ENCODE results near the gene SNX25.
"Not testable (repeated sequence)": the region's sequence is repeated elsewhere in the genome, so short reads cannot be mapped to it uniquely, and the experiment has no call there.

SNX25 gene

GRCh38 chr4:185227713-185228278 is 18.4 kb downstream of the SNX25 start:
- no peaks in the 10 kb centered on the region for H3K4me1 ChIP-seq (ENCODE audit: control insufficient read depth, insufficient read depth, low read length, poor library complexity, severe bottlenecking)
- H3K27ac ChIP-seq (ENCODE audit: insufficient read depth, low read length, poor library complexity, severe bottlenecking): no peak overlapping the region
- H3K36me3 ChIP-seq (ENCODE audit: control insufficient read depth, insufficient read depth, low read length): no peaks in the 10 kb centered on the region
- H3K9me3 ChIP-seq (ENCODE audit: control insufficient read depth, low read length): no peaks in the 10 kb centered on the region
- no peaks in the 10 kb centered on the region for H3K27me3 ChIP-seq (replicated peaks; ENCODE audit: control insufficient read depth, insufficient read depth, low read length, poor library complexity, severe bottlenecking)
- no peak for DNase-seq
- no peak overlapping the region for H3K4me3 ChIP-seq (ENCODE audit: insufficient read depth, low read depth, low read length, poor library complexity, severe bottlenecking)

DNA sequence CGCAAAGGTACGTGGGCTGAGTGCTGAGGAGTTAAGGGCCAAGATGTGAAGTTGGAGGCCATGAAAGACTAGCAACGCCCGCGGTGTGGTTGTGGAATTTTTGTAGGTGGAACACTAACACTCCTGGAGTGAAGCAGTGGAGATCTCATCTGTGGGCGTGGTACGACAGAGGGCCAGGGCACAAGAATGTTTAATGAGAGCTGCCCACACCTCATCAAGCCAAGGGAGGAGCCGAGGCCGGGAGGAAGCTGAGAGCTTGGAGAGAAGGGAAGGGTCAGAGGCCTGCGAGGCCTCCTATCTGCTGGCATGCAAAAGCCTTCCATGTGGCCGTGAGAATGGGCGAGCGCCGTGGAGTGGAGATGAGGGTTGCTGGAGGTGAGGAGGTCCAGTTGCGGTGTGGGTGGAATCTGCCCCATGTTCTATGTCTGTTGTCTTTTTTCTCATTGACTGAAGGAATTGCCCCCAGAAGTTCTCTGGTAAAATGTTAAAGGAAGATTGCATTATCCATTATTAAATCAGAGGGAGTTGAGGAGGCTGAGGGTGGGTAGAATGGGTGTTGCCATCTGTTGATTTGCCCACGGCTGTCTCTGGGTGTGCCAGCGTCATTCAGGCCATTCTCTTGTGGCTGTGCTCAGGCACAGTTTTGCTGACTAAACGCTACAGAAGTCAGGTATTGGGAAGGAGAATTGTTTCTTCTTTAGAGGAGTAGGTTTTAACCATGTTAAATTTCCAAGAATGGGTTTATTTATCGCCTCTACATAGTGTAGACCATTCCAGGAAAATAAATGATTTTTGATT is 19.8 kb downstream of the SNX25 start:
- Histone ChIP-seq H3K4me1 (ENCODE audit: control insufficient read depth, insufficient read depth, low read length, poor library complexity, severe bottlenecking) (no peaks in the 10 kb centered on the region), H3K27me3 (replicated peaks; ENCODE audit: control insufficient read depth, insufficient read depth, low read length, poor library complexity, severe bottlenecking) (no peaks in the 10 kb centered on the region), H3K4me3 (ENCODE audit: insufficient read depth, low read depth, low read length, poor library complexity, severe bottlenecking) (no peak overlapping the region), H3K9me3 (ENCODE audit: control insufficient read depth, low read length) (no peaks in the 10 kb centered on the region), H3K27ac (ENCODE audit: insufficient read depth, low read length, poor library complexity, severe bottlenecking) (no peak overlapping the region), H3K36me3 (ENCODE audit: control insufficient read depth, insufficient read depth, low read length) (no peaks in the 10 kb centered on the region)
- DNase-seq: no peak

DNA sequence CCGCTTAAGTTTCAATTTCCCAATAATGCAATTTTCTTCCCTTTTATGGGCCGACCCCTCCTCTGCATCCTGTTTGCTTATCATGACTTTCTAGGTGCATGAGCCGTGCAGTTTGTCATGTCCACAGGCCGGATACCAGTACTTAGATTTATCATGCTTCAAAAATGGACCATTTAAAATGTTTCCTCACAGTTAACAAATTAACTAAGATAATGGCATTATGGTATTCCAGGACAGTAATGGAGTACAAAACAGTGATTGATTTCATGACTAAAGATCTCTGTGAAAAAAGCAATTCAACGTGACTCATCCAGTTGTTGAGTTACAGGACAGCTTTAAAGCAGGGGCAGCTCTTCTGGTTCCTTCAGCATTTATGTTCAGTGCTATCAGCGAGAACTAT is 23.0 kb downstream of the SNX25 start:
- H3K27me3 ChIP-seq (replicated peaks; ENCODE audit: control insufficient read depth, insufficient read depth, low read length, poor library complexity, severe bottlenecking): no peaks in the 10 kb centered on the region
- H3K27ac ChIP-seq (ENCODE audit: insufficient read depth, low read length, poor library complexity, severe bottlenecking): no peak overlapping the region
- no peak for DNase-seq
- no peaks in the 10 kb centered on the region for H3K36me3 ChIP-seq (ENCODE audit: control insufficient read depth, insufficient read depth, low read length)
- no peaks in the 10 kb centered on the region for H3K4me1 ChIP-seq (ENCODE audit: control insufficient read depth, insufficient read depth, low read length, poor library complexity, severe bottlenecking)
- no peak overlapping the region for H3K4me3 ChIP-seq (ENCODE audit: insufficient read depth, low read depth, low read length, poor library complexity, severe bottlenecking)
- no peaks in the 10 kb centered on the region for H3K9me3 ChIP-seq (ENCODE audit: control insufficient read depth, low read length)

GRCh38 chr4:185235119-185235842 is 25.9 kb downstream of the SNX25 start:
- no peak overlapping the region for H3K4me3 ChIP-seq (ENCODE audit: insufficient read depth, low read depth, low read length, poor library complexity, severe bottlenecking)
- no peaks in the 10 kb centered on the region for H3K27me3 ChIP-seq (replicated peaks; ENCODE audit: control insufficient read depth, insufficient read depth, low read length, poor library complexity, severe bottlenecking)
- no peaks in the 10 kb centered on the region for H3K36me3 ChIP-seq (ENCODE audit: control insufficient read depth, insufficient read depth, low read length)
- no peaks in the 10 kb centered on the region for H3K4me1 ChIP-seq (ENCODE audit: control insufficient read depth, insufficient read depth, low read length, poor library complexity, severe bottlenecking)
- H3K9me3 ChIP-seq (ENCODE audit: control insufficient read depth, low read length): no peaks in the 10 kb centered on the region
- H3K27ac ChIP-seq (ENCODE audit: insufficient read depth, low read length, poor library complexity, severe bottlenecking): no peak overlapping the region
- DNase-seq: no peak

- H3K27me3 ChIP-seq (replicated peaks; ENCODE audit: control insufficient read depth, insufficient read depth, low read length, poor library complexity, severe bottlenecking): no peaks in the 10 kb centered on the region
Observed at GRCh38 chr4:185235843-185236503, 26.6 kb downstream of the SNX25 start.

GRCh38 chr4:185237175-185237574 is 27.8 kb downstream of the SNX25 start:
- Histone ChIP-seq H3K27me3 (replicated peaks; ENCODE audit: control insufficient read depth, insufficient read depth, low read length, poor library complexity, severe bottlenecking) (no peaks in the 10 kb centered on the region), H3K9me3 (ENCODE audit: control insufficient read depth, low read length) (no peaks in the 10 kb centered on the region), H3K4me1 (ENCODE audit: control insufficient read depth, insufficient read depth, low read length, poor library complexity, severe bottlenecking) (no peaks in the 10 kb centered on the region), H3K4me3 (ENCODE audit: insufficient read depth, low read depth, low read length, poor library complexity, severe bottlenecking) (no peak overlapping the region), H3K27ac (ENCODE audit: insufficient read depth, low read length, poor library complexity, severe bottlenecking) (no peak overlapping the region), H3K36me3 (ENCODE audit: control insufficient read depth, insufficient read depth, low read length) (no peaks in the 10 kb centered on the region)
- DNase-seq: no peak

More at GRCh38 chr4:185235843-185236503, 26.6 kb downstream of the SNX25 start:
- no peak overlapping the region for H3K27ac ChIP-seq (ENCODE audit: insufficient read depth, low read length, poor library complexity, severe bottlenecking)
- no peaks in the 10 kb centered on the region for H3K36me3 ChIP-seq (ENCODE audit: control insufficient read depth, insufficient read depth, low read length)
- no peaks in the 10 kb centered on the region for H3K9me3 ChIP-seq (ENCODE audit: control insufficient read depth, low read length)
- H3K4me1 ChIP-seq (ENCODE audit: control insufficient read depth, insufficient read depth, low read length, poor library complexity, severe bottlenecking): no peaks in the 10 kb centered on the region
- H3K4me3 ChIP-seq (ENCODE audit: insufficient read depth, low read depth, low read length, poor library complexity, severe bottlenecking): no peak overlapping the region
- no peak for DNase-seq

DNA sequence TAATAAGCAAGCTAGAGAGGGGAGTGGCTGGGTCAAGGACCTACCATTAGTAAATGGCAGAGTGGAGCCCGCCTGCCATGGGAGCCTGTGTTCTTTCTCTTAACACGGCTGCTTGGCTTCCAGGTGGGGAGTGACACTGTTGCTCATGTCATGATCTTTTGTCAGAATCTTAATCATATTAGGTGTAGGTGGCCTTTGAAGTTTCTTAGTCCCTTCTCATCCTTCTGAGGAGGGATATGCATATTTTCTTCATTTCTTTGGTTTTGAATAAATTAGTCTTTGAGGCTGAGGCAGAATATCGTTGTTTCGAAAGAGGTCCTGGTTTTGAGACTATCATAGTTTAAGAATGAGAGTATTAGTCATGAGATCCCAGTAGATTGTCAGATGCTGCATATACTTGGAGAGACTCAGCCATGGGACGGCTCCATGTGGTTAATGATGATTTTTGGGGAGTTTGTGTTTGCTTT is 28.9 kb downstream of the SNX25 start:
- Histone ChIP-seq H3K4me1 (ENCODE audit: control insufficient read depth, insufficient read depth, low read length, poor library complexity, severe bottlenecking) (no peaks in the 10 kb centered on the region), H3K27me3 (replicated peaks; ENCODE audit: control insufficient read depth, insufficient read depth, low read length, poor library complexity, severe bottlenecking) (no peaks in the 10 kb centered on the region), H3K4me3 (ENCODE audit: insufficient read depth, low read depth, low read length, poor library complexity, severe bottlenecking) (no peak overlapping the region), H3K36me3 (ENCODE audit: control insufficient read depth, insufficient read depth, low read length) (no peaks in the 10 kb centered on the region), H3K9me3 (ENCODE audit: control insufficient read depth, low read length) (no peaks in the 10 kb centered on the region), H3K27ac (ENCODE audit: insufficient read depth, low read length, poor library complexity, severe bottlenecking) (no peak overlapping the region)
- DNase-seq: no peak

DNA sequence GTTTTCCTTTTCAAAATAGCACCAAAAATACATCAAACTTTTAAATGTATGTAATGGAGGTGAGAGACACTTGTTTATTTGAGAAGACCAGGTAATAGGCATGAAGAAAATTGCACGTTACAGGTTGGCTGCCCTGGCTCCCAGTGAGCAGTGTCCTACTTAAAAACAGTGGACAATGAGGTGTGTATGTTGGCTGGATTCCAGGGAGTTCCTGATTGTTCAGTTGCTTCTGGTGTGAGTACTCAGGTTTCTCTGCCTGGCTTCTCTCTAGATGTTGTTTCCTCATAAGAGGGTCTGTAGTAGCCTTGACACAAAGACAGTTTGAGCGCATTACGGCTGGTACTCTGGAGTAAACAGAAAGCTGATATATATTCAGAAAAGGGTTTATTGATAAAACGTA is 29.4 kb downstream of the SNX25 start:
- H3K9me3 ChIP-seq (ENCODE audit: control insufficient read depth, low read length): no peaks in the 10 kb centered on the region
- H3K36me3 ChIP-seq (ENCODE audit: control insufficient read depth, insufficient read depth, low read length): no peaks in the 10 kb centered on the region
- no peaks in the 10 kb centered on the region for H3K4me1 ChIP-seq (ENCODE audit: control insufficient read depth, insufficient read depth, low read length, poor library complexity, severe bottlenecking)
- no peaks in the 10 kb centered on the region for H3K27me3 ChIP-seq (replicated peaks; ENCODE audit: control insufficient read depth, insufficient read depth, low read length, poor library complexity, severe bottlenecking)
- DNase-seq: no peak
- H3K4me3 ChIP-seq (ENCODE audit: insufficient read depth, low read depth, low read length, poor library complexity, severe bottlenecking): no peak overlapping the region
- no peak overlapping the region for H3K27ac ChIP-seq (ENCODE audit: insufficient read depth, low read length, poor library complexity, severe bottlenecking)

DNA sequence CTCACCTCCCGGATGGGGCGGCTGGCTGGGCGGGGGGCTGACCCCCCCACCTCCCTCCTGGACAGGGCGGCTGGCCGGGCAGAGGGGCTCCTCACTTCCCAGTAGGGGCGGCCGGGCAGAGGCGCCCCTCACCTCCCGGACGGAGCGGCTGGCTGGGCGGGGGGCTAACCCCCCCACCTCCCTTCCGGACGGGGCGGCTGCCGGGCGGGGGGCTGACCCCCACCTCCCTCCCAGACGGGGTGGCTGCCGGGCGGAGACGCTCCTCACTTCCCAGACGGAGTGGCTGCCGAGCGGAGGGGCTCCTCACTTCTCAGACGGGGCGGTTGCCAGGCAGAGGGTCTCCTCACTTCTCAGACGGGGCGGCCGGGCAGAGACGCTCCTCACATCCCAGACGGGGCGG is 31.1 kb downstream of the SNX25 start:
- not testable (repeated sequence) for DNase-seq; H3K9me3 ChIP-seq (ENCODE audit: control insufficient read depth, low read length); H3K4me3 ChIP-seq (ENCODE audit: insufficient read depth, low read depth, low read length, poor library complexity, severe bottlenecking); H3K4me1 ChIP-seq (ENCODE audit: control insufficient read depth, insufficient read depth, low read length, poor library complexity, severe bottlenecking); H3K27me3 ChIP-seq (replicated peaks; ENCODE audit: control insufficient read depth, insufficient read depth, low read length, poor library complexity, severe bottlenecking); H3K36me3 ChIP-seq (ENCODE audit: control insufficient read depth, insufficient read depth, low read length); H3K27ac ChIP-seq (ENCODE audit: insufficient read depth, low read length, poor library complexity, severe bottlenecking)

All from effector memory CD4-positive, alpha-beta T cell (primary cell).